ENCODE measurements around the gene CD300LF. TPM values are rescaled to one million over a fixed set of nuclear protein-coding genes. Genes with fewer than 3 reads are reported as not detected.

CD300LF gene
- total RNA-seq, 6 experiments from 2014 or later = 0.44 to 2.6 (median 0.74) TPM; not detected in 1

- DNase-seq = no peak
- Histone ChIP-seq H3K4me3 (no peak overlapping the region), H3K27me3 (no peaks in the 10 kb centered on the region), H3K36me3 (no peaks in the 10 kb centered on the region), H3K27ac (no peak overlapping the region), H3K4me1 (no peaks in the 10 kb centered on the region), H3K9me3 (no peaks in the 10 kb centered on the region)
- intact Hi-C loops (cut with DNase I) = loop anchor here (10.0 kb wide), 1 partner anchor 215 kb away; no protein-coding TSS in a partner anchor
- no peak for ATAC-seq
- TF ChIP-seq, protein P1, sequence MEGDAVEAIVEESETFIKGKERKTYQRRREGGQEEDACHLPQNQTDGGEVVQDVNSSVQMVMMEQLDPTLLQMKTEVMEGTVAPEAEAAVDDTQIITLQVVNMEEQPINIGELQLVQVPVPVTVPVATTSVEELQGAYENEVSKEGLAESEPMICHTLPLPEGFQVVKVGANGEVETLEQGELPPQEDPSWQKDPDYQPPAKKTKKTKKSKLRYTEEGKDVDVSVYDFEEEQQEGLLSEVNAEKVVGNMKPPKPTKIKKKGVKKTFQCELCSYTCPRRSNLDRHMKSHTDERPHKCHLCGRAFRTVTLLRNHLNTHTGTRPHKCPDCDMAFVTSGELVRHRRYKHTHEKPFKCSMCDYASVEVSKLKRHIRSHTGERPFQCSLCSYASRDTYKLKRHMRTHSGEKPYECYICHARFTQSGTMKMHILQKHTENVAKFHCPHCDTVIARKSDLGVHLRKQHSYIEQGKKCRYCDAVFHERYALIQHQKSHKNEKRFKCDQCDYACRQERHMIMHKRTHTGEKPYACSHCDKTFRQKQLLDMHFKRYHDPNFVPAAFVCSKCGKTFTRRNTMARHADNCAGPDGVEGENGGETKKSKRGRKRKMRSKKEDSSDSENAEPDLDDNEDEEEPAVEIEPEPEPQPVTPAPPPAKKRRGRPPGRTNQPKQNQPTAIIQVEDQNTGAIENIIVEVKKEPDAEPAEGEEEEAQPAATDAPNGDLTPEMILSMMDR (IDR thresholded peaks at IDR 0.05) = no peak
- no peak for TF ChIP-seq POLR2A (IDR thresholded peaks at IDR 0.05)
- 37% methylated on average over 6 of the region's 6 CpGs for WGBS (ENCODE audit: insufficient coverage, low coverage, low lambda C conversion rate, missing lambda C conversion rate)
Observed at GRCh38 chr17:74649909-74650308, 62.8 kb downstream of the CD300LF start.

DNA sequence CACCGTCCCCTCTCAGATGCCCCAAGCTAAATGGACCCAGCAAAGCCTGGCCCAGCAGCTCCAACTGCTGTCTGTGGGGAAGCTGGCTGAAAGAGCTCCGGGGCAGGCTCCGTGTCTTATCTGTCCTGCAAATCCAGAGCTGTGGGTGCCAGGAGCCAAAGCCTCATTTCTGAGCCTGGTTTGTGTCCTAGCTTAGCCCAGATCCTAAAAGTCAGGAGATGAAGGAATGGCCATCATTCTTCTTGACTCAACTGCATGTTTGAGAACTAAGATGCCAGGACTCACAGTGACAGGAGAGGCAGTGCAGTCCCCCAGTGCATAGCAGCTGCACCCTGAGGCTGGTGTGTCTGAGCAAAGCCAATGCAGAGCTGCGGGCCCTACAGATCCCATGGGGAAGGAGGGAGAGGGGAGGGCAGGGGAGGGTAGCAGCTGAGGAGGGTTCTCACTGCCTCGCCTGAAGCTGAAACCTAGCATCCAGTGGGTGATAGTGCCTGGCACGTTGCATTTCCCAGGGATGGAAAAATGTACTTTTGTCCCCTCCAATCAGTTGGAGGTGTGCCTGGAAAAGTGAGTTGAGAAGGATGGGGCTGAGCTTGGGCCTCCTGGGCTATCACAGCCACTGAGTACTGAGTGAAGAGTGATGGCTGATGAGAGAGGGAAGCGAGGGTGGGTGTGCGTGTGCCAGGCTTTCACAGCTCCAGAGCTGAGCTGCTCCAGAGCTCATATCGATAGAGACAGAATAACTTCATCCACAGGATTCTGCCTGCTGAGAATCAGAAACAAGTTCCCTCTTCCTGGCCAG, 64.7 kb downstream of the CD300LF start:
- Histone ChIP-seq H3K4me3 (no peak overlapping the region), H3K36me3 (no peaks in the 10 kb centered on the region), H3K27me3 (no peaks in the 10 kb centered on the region), H3K4me1 (no peaks in the 10 kb centered on the region), H3K27ac (no peak overlapping the region), H3K9me3 (no peaks in the 10 kb centered on the region)
- DNase-seq (no peak), ATAC-seq (no peak)
- 30% methylated on average over 4 of the region's 9 CpGs for WGBS (ENCODE audit: insufficient coverage, low coverage, low lambda C conversion rate, missing lambda C conversion rate)
- intact Hi-C loops (cut with DNase I) = no loop called here
- TF ChIP-seq POLR2A (IDR thresholded peaks at IDR 0.05) = no peak
- TF ChIP-seq, protein P1 (IDR thresholded peaks at IDR 0.05) = no peak

DNA sequence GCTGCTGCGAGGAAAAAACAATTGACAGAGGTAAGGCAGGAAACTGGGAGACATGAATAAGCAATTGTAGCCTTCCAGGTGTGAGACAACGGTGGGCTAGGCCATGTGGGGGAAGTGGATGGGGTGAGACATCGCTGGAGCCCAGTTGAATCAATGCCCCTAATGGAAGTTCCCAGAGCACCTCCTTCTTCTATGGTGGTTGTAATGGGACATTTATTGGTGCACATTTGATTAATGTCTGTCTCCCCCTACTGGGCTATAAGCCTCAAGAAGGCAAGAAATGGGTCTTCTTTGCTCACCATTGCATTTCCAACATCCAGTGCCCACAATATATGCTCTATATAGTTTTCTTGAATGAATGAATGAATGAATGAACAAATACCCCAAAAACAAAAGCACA, 66.5 kb downstream of the CD300LF start:
- H3K4me1 ChIP-seq = no peaks in the 10 kb centered on the region
- no peaks in the 10 kb centered on the region for H3K27me3 ChIP-seq
- WGBS (ENCODE audit: insufficient coverage, low coverage, low lambda C conversion rate, missing lambda C conversion rate) = 64% methylated on average over 3 of the region's 3 CpGs
- ATAC-seq = peak in 1 of 4 donors; percentile 23
- TF ChIP-seq, protein P1 (IDR thresholded peaks at IDR 0.05) = peak in 2 of 4 donors; percentile 4 to 8
- TF ChIP-seq POLR2A (IDR thresholded peaks at IDR 0.05) = no peak
- no peaks in the 10 kb centered on the region for H3K9me3 ChIP-seq
- intact Hi-C loops (cut with DNase I) = no loop called here
- no peak for DNase-seq
- no peaks in the 10 kb centered on the region for H3K36me3 ChIP-seq
- no peak overlapping the region for H3K27ac ChIP-seq
- no peak overlapping the region for H3K4me3 ChIP-seq

- Histone ChIP-seq H3K4me1 (no peaks in the 10 kb centered on the region), H3K27ac (no peak overlapping the region), H3K9me3 (no peaks in the 10 kb centered on the region), H3K36me3 (no peaks in the 10 kb centered on the region), H3K27me3 (no peaks in the 10 kb centered on the region), H3K4me3 (no peak overlapping the region)
- intact Hi-C loops (cut with DNase I) = no loop called here
- ATAC-seq (no peak), DNase-seq (no peak)
- TF ChIP-seq, protein P1 (IDR thresholded peaks at IDR 0.05) = no peak
- no peak for TF ChIP-seq POLR2A (IDR thresholded peaks at IDR 0.05)
- WGBS (ENCODE audit: insufficient coverage, low coverage, low lambda C conversion rate, missing lambda C conversion rate) = 73% methylated on average over 2 of the region's 2 CpGs
Observed at GRCh38 chr17:74645010-74645409, 67.7 kb downstream of the CD300LF start.
